ENCODE measurements around the gene ECHDC1. TPM values are rescaled to one million over a fixed set of nuclear protein-coding genes. Genes with fewer than 3 reads are reported as not detected.

ECHDC1 gene
- total and polyA plus RNA-seq, 2 of the 8 experiments (the other 6 are each of a cell fraction or from before 2014, with no cell fraction given) = 11.3 to 60.5 TPM

DNA sequence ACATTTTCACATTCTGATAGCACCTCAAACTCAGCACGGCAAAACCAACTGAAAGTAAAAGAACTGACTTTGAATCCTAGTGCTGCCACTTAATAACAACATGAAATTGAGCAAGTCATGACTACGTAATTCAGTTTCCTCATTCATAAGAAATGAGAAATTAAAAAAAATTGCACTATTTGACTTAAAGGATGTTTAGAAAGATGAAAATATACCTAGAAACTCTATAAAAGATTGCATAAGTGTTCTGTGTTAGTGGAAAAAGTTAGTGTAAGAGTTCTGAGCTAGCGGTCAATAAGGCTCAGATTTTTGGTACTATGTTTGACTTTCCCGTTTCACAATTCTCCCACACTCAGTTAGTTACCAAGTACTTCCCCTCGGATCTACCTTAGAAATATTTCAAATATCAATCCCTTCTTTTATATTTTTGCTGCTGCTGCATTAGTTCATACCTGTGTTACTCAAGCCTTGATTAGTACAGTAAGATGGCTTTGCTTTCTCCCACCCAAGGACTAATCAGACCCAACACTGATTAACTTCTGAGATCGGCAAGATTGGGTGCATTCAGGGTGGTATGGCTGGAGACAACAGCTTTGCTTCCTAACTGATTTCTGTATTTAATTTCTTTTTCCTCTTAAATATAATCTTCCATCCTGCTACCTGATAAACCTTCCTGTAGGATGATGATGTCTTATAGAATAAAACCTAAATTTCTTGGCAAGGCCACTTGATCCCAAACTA is 25.9 kb downstream of the ECHDC1 start (continued):
- no peak for TF ChIP-seq JUND (IDR thresholded peaks at IDR 0.05; ENCODE audit: low read length)
- TF ChIP-seq KDM4A (IDR thresholded peaks at IDR 0.05; ENCODE audit: low read depth, low read length, severe bottlenecking) = no peak
- TF ChIP-seq, protein P1, sequence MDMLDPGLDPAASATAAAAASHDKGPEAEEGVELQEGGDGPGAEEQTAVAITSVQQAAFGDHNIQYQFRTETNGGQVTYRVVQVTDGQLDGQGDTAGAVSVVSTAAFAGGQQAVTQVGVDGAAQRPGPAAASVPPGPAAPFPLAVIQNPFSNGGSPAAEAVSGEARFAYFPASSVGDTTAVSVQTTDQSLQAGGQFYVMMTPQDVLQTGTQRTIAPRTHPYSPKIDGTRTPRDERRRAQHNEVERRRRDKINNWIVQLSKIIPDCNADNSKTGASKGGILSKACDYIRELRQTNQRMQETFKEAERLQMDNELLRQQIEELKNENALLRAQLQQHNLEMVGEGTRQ (IDR thresholded peaks at IDR 0.05; ENCODE audit: low read length) = no peak
- TF ChIP-seq SAP30 (IDR thresholded peaks at IDR 0.05; ENCODE audit: insufficient read depth, insufficient replicate concordance, low read length) = no peak
- no peak for TF ChIP-seq CBX5 (IDR thresholded peaks at IDR 0.05; ENCODE audit: low read depth, low read length)
- no peak for TF ChIP-seq JUN (IDR thresholded peaks at IDR 0.05; ENCODE audit: low read depth, low read length)
